GM03348 (cell line): Measurements from ENCODE around the gene PEMT.
"Not testable (repeated sequence)": the region's sequence is repeated elsewhere in the genome, so short reads cannot be mapped to it uniquely, and the experiment has no call there.

Source experiments
- DNase-seq: peaks from one replicate; pipeline ENCODE4 v3.0.0; 2012; ENCODE audit warnings: low spot score

The PEMT gene

GRCh38 chr17:17485420-17485819 lies 106.1 kb downstream of the PEMT start:
- DNase-seq: no peak

- no peak for DNase-seq
Observed at GRCh38 chr17:17484451-17484899, 107.0 kb downstream of the PEMT start.

DNA sequence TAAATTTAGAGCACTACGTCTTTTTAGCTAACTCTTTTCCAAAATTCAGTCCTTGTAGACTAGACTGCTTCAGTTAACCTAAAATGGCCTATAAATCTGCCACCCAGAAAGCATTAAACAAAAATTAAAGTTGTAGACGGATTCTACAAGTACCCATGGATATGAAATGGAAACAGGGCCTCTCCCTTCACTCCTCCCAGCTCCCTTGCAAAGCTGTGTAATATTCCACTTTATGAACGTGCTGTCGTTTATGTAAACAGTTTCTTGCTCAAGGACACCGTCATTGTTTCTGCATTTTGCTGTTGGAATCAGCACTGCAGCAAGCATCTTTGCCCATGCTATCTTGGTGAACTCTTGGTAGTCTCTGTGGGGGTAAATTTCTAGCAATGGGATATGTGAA lies 109.6 kb downstream of the PEMT start:
- DNase-seq: no peak

- no peak for DNase-seq
Observed at GRCh38 chr17:17480593-17481148, 110.8 kb downstream of the PEMT start.

DNA sequence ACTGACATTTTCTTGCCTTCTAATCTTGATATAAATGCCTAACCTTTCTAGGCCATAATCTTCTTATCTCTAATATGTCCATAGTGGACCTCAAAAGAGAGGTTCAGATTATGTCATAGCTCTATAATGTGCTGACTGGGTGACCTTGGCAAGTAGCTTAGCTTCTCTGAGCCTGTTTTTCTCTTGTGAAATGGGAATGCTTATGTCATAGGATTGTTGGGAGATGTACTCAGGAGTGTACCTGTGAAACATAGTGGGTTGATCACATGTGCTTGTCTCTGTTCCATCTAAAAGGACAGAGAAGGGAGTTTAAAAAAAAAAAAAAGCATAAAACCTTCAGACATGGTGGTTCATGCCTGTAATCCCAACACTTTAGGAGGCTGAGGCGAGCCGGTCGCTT lies 112.3 kb downstream of the PEMT start:
- no peak for DNase-seq

GRCh38 chr17:17476865-17477467 lies 114.5 kb downstream of the PEMT start, which contains the start of gene MED9:
Gene MED9, plus strand, starts transcription at chr17:17477000. Its CDS starts 42 bp downstream, at chr17:17477042.
- peak; percentile 99 for DNase-seq

- DNase-seq: no peak
Observed at GRCh38 chr17:17474341-17474740, 117.2 kb downstream of the PEMT start.

DNA sequence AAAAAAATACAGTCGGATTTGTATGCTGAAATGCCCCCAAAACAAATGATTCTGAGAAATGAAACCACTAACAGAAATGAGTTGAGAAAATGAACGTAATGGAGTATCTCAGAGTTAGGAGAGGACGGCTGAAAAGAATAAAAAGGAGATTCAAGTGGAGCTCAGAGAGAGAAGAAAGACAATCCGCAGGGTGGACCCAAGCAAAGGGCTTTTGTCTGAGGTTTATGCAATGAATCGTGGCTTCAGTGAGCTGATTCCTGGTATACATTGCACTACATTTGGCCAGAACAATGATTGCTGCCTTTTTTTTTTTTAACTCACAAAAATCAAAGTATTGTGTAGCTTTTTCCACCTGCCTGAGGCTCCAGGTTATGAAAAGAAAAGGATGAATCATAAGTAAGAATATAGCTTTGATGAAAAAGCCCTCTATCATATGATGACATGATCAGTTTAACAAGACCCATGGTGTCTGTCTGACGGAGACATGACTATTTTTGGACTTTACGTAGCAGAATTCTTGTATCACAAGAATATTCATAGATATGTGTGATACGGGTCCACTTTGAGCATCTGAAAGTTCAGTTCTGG lies 119.1 kb downstream of the PEMT start:
- DNase-seq: no peak

- DNase-seq: no peak
Observed at GRCh38 chr17:17469996-17470395, 121.5 kb downstream of the PEMT start.

DNA sequence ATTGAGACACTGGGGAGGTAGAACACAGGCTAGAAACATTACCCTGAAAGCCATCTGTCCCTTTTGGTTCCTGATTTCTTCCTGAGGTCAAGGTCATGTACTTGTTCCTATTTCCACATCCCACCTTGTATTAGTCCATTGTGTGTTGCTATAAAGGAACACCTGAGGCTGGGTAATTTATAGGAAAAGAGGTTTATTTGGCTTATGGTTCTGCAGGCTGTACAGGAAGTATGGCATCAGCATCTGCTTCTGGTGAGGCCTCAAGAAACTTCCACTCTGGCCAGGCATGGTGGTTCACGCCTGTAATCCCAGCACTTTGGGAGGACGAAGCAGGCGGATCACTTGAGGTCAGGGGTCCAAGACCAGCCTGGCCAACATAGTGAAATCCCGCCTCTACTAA lies 122.2 kb downstream of the PEMT start:
- no peak for DNase-seq

DNA sequence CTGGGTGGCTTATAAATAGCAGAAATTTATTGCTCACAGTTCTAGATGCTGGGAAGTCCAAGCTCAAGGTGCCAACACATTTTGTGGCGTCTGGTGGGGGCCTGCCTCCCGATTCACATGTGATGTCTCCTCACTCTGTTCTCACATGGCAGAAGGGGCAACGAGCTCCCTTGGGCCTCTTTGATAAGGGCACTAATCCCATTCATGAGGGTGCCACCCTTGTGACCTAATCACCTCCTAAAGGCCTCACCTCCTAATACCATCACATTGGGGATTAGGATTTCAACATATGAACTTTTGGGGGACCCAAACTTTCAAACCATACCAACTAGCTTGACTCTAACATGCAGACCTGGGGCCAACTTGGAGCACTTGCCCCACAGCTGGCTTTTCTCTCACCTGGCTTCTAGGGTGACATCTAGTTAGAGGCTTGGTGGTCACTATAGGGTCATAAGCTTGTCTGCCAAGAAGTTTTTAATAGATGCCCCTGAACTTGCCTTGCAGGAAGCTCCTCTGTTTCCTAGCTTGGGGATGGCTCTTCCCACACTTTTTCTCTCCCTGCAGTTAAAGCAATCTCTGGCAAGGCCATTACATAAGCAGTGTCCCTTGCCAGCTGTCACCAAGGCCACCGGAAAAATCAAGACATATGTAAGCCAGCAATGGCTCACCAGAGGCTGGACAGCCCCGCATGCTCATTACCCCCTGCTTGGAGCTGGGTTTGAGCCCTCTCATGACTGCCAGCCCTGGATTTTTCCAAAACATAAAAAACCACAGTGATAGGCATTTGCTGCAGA lies 123.1 kb downstream of the PEMT start:
- DNase-seq: no peak

GRCh38 chr17:17467720-17468119 lies 123.8 kb downstream of the PEMT start:
- DNase-seq: no peak

DNA sequence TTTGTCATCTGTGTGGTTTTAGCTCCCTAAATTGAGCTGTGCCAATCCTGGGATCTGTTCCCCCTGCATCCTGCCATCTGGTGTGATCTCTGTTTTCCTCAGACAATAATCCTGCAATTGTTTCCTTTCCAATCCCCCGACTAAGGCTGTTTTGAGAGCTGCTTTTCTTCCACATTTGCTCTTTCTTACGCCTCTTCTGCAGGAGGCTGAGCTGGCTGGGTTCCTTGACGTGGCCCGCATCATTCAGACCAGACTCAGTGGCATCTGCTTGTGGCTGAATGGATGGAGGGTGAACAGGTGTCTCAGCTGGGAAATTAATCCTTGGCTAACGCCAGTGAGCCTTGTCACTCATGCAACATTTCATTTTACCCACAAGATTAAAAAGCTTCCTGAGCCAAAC lies 124.5 kb downstream of the PEMT start:
- DNase-seq: no peak

DNA sequence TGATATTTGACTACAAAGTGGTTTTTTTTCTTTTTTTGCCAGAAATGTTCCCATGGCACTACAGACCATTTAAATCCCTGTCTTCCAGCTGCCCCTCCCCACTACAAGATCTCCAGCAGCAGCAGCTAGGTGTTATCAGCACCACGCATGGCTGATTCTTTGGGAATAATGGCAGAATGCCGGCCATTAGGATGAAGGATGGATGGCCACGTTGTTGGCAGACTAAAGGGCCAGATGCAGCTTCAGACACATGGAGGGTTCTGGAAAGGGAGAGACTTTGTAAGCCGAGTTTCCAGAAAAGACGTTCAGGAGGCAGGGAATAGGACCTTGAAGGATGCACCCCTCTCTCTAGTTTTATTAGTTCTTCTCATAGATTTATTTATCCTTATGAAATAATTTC lies 125.0 kb downstream of the PEMT start:
- DNase-seq: no peak

- not testable (repeated sequence) for DNase-seq
Observed at GRCh38 chr17:17465878-17466277, 125.6 kb downstream of the PEMT start.

DNA sequence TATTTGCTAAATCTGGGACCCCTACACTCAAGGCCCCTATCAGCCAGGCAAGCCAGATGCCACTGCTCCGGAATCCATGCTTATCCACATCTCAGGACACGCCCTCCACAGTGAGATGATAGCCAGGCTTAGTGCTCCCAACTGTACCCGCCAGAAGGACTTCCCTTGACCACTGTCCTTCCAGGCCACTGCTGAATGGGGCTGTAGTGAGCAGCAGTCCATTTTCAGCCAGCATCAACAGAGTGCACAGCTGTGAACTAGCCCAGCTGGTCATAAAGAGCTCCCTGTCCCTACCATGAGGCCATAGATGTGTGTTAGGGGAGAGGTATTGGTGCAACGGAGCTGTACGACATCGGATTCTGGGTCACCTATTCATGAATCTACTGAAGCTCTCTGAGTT lies 127.7 kb downstream of the PEMT start:
- DNase-seq: no peak

- DNase-seq: no peak
Observed at GRCh38 chr17:17462048-17462824, 129.3 kb downstream of the PEMT start.

- DNase-seq: no peak
Observed at GRCh38 chr17:17460038-17460437, 131.5 kb downstream of the PEMT start.

DNA sequence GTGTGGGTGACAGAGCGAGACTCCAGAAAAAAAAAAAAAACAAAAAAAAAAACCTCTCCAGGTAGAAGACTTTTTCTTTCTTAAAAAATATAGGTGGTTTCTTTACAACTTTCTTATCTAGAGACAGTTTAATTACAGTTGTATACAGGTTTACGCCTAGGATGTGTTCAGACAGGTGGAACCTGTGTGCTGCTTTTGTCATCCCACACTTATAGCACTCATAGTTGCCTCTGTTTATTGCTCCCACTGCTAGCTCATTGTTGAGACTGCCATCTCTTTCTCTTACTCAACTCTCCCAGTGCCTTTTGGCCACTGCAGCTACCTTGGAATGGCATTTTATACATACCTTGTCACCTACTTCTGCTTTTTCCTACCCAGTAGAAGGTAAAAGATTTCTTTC lies 133.8 kb downstream of the PEMT start:
- no peak for DNase-seq

DNA sequence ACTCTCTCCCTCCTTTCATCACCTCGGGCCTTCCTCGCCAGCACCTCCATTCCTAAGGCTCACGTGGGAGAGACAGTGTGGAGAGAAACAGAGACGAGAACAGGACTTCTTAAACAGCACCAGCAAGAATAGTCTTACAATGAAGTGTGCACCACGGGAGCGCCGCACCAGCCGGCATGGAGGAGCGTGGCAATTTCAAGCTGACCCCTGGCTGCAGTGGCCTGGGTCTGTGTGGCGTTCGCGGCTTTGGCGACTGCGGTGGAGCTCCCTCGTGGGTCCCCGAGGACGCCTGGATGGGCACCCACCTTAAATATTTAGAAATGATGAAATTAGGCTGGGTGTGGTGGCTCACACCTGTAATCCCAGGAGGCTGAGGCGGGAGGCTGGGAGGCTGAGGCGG lies 135.3 kb downstream of the PEMT start:
- no peak for DNase-seq
